ENCODE measurements around the gene CCNE1. TPM values are rescaled to one million over a fixed set of nuclear protein-coding genes. Genes with fewer than 3 reads are reported as not detected.
A peak's percentile ranks its signal among the peaks of the same experiment; 100 is the strongest.

Gene CCNE1
- total RNA-seq, 1 experiment from 2014 or later = 20.1 TPM

DNA sequence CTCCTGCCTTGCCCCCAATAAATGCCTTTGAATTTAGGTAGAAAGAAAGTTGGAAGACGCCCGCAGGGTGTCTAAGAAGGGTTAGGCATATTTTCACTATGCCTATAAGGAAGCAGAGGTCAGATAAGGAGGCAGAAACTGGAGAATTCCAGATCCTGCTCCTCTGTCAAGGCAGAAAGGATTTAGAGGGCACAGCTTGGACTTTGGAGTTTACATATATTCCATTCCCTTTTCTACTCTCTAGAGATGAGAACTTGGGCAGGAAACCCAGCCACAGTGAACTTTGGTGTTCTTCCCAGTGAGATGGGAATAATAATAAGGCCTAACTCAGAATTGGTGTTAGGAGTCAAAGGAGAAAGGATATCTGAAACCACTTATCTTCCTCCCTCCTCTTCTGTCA lies 37.4 kb downstream of the CCNE1 start:
- Histone ChIP-seq H2AFZ (ENCODE audit: low read length) (no peak overlapping the region), H3K79me2 (ENCODE audit: low read length) (no peaks in the 10 kb centered on the region), H3K9ac (ENCODE audit: low read length) (no peak overlapping the region), H3K4me2 (ENCODE audit: low read depth, low read length, poor library complexity, severe bottlenecking) (no peak overlapping the region), H3K4me1 (ENCODE audit: low read length) (peaks cover 11% of the 10 kb centered on the region), H3K36me3 (ENCODE audit: insufficient read depth, low read length) (no peaks in the 10 kb centered on the region), H3K27me3 (ENCODE audit: low read length) (no peaks in the 10 kb centered on the region), H3K4me3 (ENCODE audit: low read length) (no peak overlapping the region), H3K27ac (ENCODE audit: low read length) (no peak overlapping the region), H3K9me3 (ENCODE audit: low read length) (no peaks in the 10 kb centered on the region), H4K20me1 (ENCODE audit: insufficient read depth, low read depth, low read length) (no peaks in the 10 kb centered on the region), H3K9me2 (replicated peaks; ENCODE audit: insufficient read depth, low read length) (no peaks in the 10 kb centered on the region)
- DNase-seq = no peak

DNA sequence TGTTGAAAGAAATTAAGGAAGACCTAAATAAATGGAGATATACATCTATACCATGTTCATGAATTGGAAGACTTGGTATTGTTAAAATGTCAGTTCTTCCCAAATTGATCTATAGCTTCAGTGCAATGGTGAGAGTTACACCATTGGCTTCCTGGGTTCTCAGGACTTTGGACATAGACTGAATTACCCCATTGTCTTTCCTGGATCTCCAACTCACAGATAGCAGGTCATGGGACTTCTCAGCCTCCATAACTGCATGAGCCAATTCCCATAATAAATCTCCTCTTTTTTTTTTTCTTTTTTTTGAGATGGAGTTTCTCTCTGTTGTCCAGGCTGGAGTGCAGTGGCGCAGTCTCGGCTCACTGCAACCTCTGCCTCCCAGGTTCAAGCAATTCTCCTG lies 38.7 kb downstream of the CCNE1 start:
- no peak overlapping the region for H3K4me2 ChIP-seq (ENCODE audit: low read depth, low read length, poor library complexity, severe bottlenecking)
- H3K27ac ChIP-seq (ENCODE audit: low read length) = no peak overlapping the region
- H3K27me3 ChIP-seq (ENCODE audit: low read length) = no peaks in the 10 kb centered on the region
- H3K9ac ChIP-seq (ENCODE audit: low read length) = no peak overlapping the region
- no peak overlapping the region for H2AFZ ChIP-seq (ENCODE audit: low read length)
- H3K9me2 ChIP-seq (replicated peaks; ENCODE audit: insufficient read depth, low read length) = no peaks in the 10 kb centered on the region
- H3K4me3 ChIP-seq (ENCODE audit: low read length) = no peak overlapping the region
- H3K79me2 ChIP-seq (ENCODE audit: low read length) = no peaks in the 10 kb centered on the region
- no peak for DNase-seq
- no peaks in the 10 kb centered on the region for H3K36me3 ChIP-seq (ENCODE audit: insufficient read depth, low read length)
- H3K4me1 ChIP-seq (ENCODE audit: low read length) = peaks cover 13% of the 10 kb centered on the region
- H4K20me1 ChIP-seq (ENCODE audit: insufficient read depth, low read depth, low read length) = no peaks in the 10 kb centered on the region
- no peaks in the 10 kb centered on the region for H3K9me3 ChIP-seq (ENCODE audit: low read length)

DNA sequence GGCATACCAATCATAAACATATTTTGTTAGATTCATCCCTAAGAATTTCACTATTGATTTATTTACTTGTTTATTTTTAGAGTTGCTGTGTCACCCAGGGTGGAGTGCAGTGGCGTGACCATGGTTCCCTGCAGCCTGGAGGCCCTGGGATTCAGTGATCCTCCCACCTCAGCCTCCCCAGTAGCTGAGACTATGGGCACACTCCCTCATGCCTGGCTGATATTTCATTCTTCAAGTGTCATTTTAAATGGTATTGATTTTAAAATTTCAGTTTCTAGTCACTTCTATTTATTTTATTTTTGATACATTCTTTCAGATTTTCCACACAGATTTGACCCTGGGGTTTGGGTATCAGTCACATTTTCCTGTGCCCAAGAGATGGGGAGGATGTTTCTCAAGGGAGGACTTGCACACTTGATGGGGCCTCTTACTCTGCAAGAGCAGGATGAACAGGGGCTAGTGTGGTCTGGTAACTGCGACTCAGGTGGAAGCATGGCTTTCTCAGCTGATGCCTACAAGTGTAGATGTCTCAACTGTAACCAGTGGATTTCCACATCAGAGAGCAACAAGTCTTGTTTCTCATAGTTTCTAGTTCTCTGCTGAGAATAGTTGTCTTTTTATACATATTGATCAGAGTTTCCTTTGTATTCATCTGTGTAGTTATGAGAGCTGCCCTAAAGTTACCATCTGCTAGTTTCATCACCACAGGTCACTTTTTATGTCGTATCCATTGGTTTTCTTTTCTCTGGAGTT lies 40.2 kb downstream of the CCNE1 start:
- H3K79me2 ChIP-seq (ENCODE audit: low read length) = no peaks in the 10 kb centered on the region
- H2AFZ ChIP-seq (ENCODE audit: low read length) = no peak overlapping the region
- no peaks in the 10 kb centered on the region for H3K27me3 ChIP-seq (ENCODE audit: low read length)
- no peak overlapping the region for H3K27ac ChIP-seq (ENCODE audit: low read length)
- no peaks in the 10 kb centered on the region for H3K9me2 ChIP-seq (replicated peaks; ENCODE audit: insufficient read depth, low read length)
- H3K4me2 ChIP-seq (ENCODE audit: low read depth, low read length, poor library complexity, severe bottlenecking) = no peak overlapping the region
- peaks cover 20% of the 10 kb centered on the region for H3K4me1 ChIP-seq (ENCODE audit: low read length)
- H4K20me1 ChIP-seq (ENCODE audit: insufficient read depth, low read depth, low read length) = no peaks in the 10 kb centered on the region
- H3K9ac ChIP-seq (ENCODE audit: low read length) = no peak overlapping the region
- DNase-seq = no peak
- no peaks in the 10 kb centered on the region for H3K36me3 ChIP-seq (ENCODE audit: insufficient read depth, low read length)
- H3K9me3 ChIP-seq (ENCODE audit: low read length) = no peaks in the 10 kb centered on the region
- no peak overlapping the region for H3K4me3 ChIP-seq (ENCODE audit: low read length)

DNA sequence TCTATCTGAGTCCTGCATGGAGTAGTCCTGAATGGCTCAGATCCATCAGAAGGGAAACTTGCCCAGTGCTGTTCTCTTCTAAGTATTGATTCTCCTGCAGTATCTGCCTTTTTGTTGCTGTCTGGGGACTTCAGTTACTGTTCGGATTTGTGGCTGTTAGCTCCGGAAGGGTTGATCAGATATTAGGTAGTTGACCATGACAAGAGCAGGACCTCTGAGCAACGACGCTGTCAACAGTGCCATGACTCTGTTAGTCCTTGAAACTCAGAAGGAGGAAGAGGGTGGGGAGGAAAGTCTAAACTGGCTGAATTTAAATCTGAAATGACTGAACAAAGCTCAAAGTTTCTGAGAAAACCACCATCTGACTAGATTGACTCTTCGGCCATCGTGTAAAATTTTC lies 42.2 kb downstream of the CCNE1 start:
- peak; percentile 7 for DNase-seq
- Histone ChIP-seq H3K79me2 (ENCODE audit: low read length) (no peaks in the 10 kb centered on the region), H3K4me3 (ENCODE audit: low read length) (no peak overlapping the region), H3K9ac (ENCODE audit: low read length) (no peak overlapping the region), H3K27ac (ENCODE audit: low read length) (no peak overlapping the region), H2AFZ (ENCODE audit: low read length) (no peak overlapping the region), H4K20me1 (ENCODE audit: insufficient read depth, low read depth, low read length) (no peaks in the 10 kb centered on the region), H3K4me2 (ENCODE audit: low read depth, low read length, poor library complexity, severe bottlenecking) (no peak overlapping the region), H3K9me2 (replicated peaks; ENCODE audit: insufficient read depth, low read length) (no peaks in the 10 kb centered on the region), H3K4me1 (ENCODE audit: low read length) (peaks cover 24% of the 10 kb centered on the region), H3K9me3 (ENCODE audit: low read length) (no peaks in the 10 kb centered on the region), H3K27me3 (ENCODE audit: low read length) (no peaks in the 10 kb centered on the region), H3K36me3 (ENCODE audit: insufficient read depth, low read length) (no peaks in the 10 kb centered on the region)

DNA sequence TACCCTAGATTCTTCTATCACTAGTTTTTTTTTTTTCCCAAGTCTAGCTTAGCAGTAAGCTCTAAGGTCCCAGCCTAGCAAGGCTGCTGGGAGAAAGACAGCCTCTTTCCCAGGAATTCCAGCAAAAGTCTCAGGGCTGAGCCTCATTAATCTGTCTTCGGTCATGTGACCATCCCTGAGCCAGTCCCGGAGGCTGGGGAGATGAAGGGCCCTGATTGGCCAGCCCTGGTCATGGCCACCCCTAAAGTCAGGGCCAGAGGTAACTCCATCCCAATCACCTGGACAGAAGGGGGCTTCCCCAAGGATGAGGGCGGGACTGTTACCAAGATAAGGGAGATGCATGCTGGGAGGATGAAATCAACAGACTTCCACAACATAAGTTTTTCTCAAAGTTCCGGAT lies 43.3 kb downstream of the CCNE1 start:
- H3K36me3 ChIP-seq (ENCODE audit: insufficient read depth, low read length) = no peaks in the 10 kb centered on the region
- H3K9me3 ChIP-seq (ENCODE audit: low read length) = no peaks in the 10 kb centered on the region
- peaks cover 24% of the 10 kb centered on the region for H3K4me1 ChIP-seq (ENCODE audit: low read length)
- H3K27me3 ChIP-seq (ENCODE audit: low read length) = no peaks in the 10 kb centered on the region
- DNase-seq = peak; percentile 41
- H3K79me2 ChIP-seq (ENCODE audit: low read length) = no peaks in the 10 kb centered on the region
- H4K20me1 ChIP-seq (ENCODE audit: insufficient read depth, low read depth, low read length) = no peaks in the 10 kb centered on the region
- no peak overlapping the region for H3K27ac ChIP-seq (ENCODE audit: low read length)
- H3K4me3 ChIP-seq (ENCODE audit: low read length) = no peak overlapping the region
- peak overlapping the region; percentile 66 for H3K4me2 ChIP-seq (ENCODE audit: low read depth, low read length, poor library complexity, severe bottlenecking)
- peak overlapping the region; percentile 36; the same call in 1 of the 2 replicates for H2AFZ ChIP-seq (ENCODE audit: low read length)
- H3K9ac ChIP-seq (ENCODE audit: low read length) = no peak overlapping the region
- no peaks in the 10 kb centered on the region for H3K9me2 ChIP-seq (replicated peaks; ENCODE audit: insufficient read depth, low read length)

DNA sequence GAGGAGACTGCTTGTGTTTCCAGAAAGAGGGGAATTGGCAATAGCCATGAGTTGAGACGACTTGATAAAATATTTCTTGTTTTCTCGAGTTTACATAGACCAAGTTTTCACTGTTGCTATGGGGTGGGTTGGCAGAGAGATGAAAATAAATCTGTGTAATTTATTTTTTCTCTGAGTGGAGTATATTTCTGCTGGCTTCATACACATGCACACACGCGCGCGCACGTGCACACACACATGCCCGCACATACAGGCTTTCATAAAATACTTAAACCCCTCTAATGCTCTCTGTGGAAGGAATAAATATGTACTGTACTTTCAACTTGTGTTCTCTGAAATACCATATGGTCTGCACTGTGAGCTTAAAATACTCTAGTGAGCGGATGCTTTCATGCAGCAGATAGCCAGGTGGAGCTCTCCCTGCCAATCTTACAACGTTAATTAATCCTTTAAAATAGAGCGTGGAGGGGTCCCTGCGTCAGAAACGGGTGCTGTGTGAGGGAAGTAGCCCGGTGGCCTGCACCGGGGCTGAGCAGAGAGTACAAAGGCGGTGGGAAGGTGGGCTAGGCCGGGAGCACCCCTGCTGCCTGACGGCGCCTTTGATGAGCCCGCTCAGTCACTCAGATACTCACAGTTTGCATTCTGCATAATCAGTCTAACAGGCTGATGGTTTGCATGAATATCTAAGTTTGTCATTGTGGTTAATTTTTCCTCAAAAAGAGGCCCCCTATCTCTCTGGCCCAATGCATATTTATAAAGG lies 44.1 kb downstream of the CCNE1 start:
- Histone ChIP-seq H3K27ac (ENCODE audit: low read length) (peak overlapping the region; percentile 42), H3K79me2 (ENCODE audit: low read length) (no peaks in the 10 kb centered on the region), H3K9ac (ENCODE audit: low read length) (peak overlapping the region; percentile 39), H3K9me2 (replicated peaks; ENCODE audit: insufficient read depth, low read length) (no peaks in the 10 kb centered on the region), H3K4me2 (ENCODE audit: low read depth, low read length, poor library complexity, severe bottlenecking) (peak overlapping the region; percentile 66), H3K4me1 (ENCODE audit: low read length) (peaks cover 24% of the 10 kb centered on the region), H3K4me3 (ENCODE audit: low read length) (peak overlapping the region; percentile 10; the same call in 1 of the 2 replicates), H3K36me3 (ENCODE audit: insufficient read depth, low read length) (no peaks in the 10 kb centered on the region), H3K27me3 (ENCODE audit: low read length) (no peaks in the 10 kb centered on the region), H4K20me1 (ENCODE audit: insufficient read depth, low read depth, low read length) (no peaks in the 10 kb centered on the region), H3K9me3 (ENCODE audit: low read length) (no peaks in the 10 kb centered on the region), H2AFZ (ENCODE audit: low read length) (peak overlapping the region; percentile 24)
- DNase-seq = peak; percentile 66

DNA sequence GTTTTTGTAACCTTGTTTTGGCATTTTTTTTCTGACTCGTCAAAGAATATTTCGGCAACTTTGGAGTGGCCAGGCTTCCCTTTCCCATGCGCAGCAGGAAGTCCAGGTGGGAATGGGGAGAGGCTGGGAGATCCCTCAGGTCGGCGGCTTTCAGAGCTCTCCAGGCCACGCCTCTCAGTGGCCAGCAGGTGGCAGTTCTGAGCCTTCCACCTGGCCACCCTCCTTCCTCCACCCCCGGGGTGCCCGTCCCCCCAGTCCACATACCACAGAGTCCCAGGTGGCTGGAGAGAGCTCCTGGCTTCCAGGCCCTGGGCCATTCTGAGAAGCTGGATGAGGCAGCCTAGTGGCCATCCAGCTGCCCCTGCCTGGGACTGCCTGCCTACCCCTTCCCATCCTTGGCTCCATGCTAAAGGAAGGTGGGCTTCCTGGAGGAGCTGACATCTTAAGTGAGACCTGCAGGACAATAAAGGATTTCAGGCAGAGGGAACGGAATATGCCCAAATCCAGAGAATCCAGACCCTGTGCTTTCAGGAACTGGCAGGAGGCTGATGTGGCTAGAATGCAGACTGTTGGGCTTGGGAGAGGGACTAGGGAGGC lies 46.3 kb downstream of the CCNE1 start:
- Histone ChIP-seq H3K4me2 (ENCODE audit: low read depth, low read length, poor library complexity, severe bottlenecking) (no peak overlapping the region), H3K9ac (ENCODE audit: low read length) (no peak overlapping the region), H3K4me1 (ENCODE audit: low read length) (peaks cover 24% of the 10 kb centered on the region), H3K79me2 (ENCODE audit: low read length) (no peaks in the 10 kb centered on the region), H3K9me2 (replicated peaks; ENCODE audit: insufficient read depth, low read length) (no peaks in the 10 kb centered on the region), H3K4me3 (ENCODE audit: low read length) (no peak overlapping the region), H3K9me3 (ENCODE audit: low read length) (no peaks in the 10 kb centered on the region), H4K20me1 (ENCODE audit: insufficient read depth, low read depth, low read length) (no peaks in the 10 kb centered on the region), H3K27me3 (ENCODE audit: low read length) (no peaks in the 10 kb centered on the region), H2AFZ (ENCODE audit: low read length) (no peak overlapping the region), H3K27ac (ENCODE audit: low read length) (no peak overlapping the region), H3K36me3 (ENCODE audit: insufficient read depth, low read length) (no peaks in the 10 kb centered on the region)
- peak; percentile 74 for DNase-seq

DNA sequence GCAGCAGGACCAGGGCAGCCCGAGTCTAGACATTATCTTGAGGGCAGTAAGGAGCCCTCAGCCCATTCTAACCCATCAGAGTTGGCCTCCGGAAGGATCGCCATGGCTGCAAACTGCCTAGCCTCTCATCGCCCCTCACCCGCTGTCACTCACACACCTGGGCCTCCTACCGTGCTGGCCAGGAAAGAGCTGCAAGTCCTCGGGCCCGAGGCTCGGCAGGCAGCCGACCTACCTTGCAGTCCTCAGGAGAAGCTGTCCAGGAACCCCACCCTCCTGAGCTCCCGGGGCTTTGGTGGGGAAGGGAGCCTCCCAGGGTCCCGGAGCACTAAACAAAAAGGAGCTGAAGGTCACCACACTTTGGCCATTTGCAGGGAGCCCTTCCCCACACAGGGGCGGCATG lies 46.8 kb downstream of the CCNE1 start:
- H2AFZ ChIP-seq (ENCODE audit: low read length) = no peak overlapping the region
- H3K27ac ChIP-seq (ENCODE audit: low read length) = no peak overlapping the region
- H3K9me3 ChIP-seq (ENCODE audit: low read length) = no peaks in the 10 kb centered on the region
- no peak overlapping the region for H3K4me3 ChIP-seq (ENCODE audit: low read length)
- DNase-seq = peak; percentile 35
- no peaks in the 10 kb centered on the region for H3K36me3 ChIP-seq (ENCODE audit: insufficient read depth, low read length)
- no peak overlapping the region for H3K9ac ChIP-seq (ENCODE audit: low read length)
- no peaks in the 10 kb centered on the region for H4K20me1 ChIP-seq (ENCODE audit: insufficient read depth, low read depth, low read length)
- H3K79me2 ChIP-seq (ENCODE audit: low read length) = no peaks in the 10 kb centered on the region
- no peak overlapping the region for H3K4me2 ChIP-seq (ENCODE audit: low read depth, low read length, poor library complexity, severe bottlenecking)
- no peaks in the 10 kb centered on the region for H3K9me2 ChIP-seq (replicated peaks; ENCODE audit: insufficient read depth, low read length)
- no peaks in the 10 kb centered on the region for H3K27me3 ChIP-seq (ENCODE audit: low read length)
- peaks cover 24% of the 10 kb centered on the region for H3K4me1 ChIP-seq (ENCODE audit: low read length)
